Ovary (tissue), 10 donors: ENCODE measurements around the gene CDK3. TPM values are rescaled to one million over a fixed set of nuclear protein-coding genes. Genes with fewer than 3 reads are reported as not detected.

Source experiments
- DNase-seq, 5 donors: peaks; one replicate each; pipeline ENCODE4 v3.0.0-alpha.2; 2019 to 2020
- H3K27ac ChIP-seq, 2 donors: fragments of 200-600 bp; one replicate each; pipeline versions ENCODE4 v1.5.1 to v1.8.0; 2019 to 2022
- H3K27me3 ChIP-seq: fragments of 200-600 bp; one replicate; pipeline ENCODE4 v1.8.0; 2022
- H3K36me3 ChIP-seq: fragments of 200-600 bp; sonication (generic); one replicate; pipeline ENCODE4 v1.5.1; 2019
- H3K4me1 ChIP-seq: one replicate; pipeline ENCODE4 v1.8.1; 2013; ENCODE audit warnings: mild to moderate bottlenecking, moderate library complexity; ENCODE audit not compliant: insufficient read depth
- H3K4me3 ChIP-seq: fragments of 200-600 bp; sonication (generic); one replicate; pipeline ENCODE4 v1.5.1; 2017
- H3K9me3 ChIP-seq, 2 donors: fragments of 200-600 bp in 1 of 2; sonication (generic) in 1 of 2; one replicate each; pipeline versions ENCODE4 v1.5.1 to v1.8.1; 2013 to 2019; ENCODE audit warnings: mild to moderate bottlenecking in 1 of 2, moderate library complexity in 1 of 2
- EP300 ChIP-seq: sonication (generic); formaldehyde crosslinking; IDR thresholded peaks from one replicate; pipeline ENCODE4 v1.6.1; 2017; ENCODE audit warnings: antibody characterized with exemption
- POLR2A ChIP-seq: fragments of 450-650 bp; IDR thresholded peaks from one replicate; pipeline ENCODE4 v1.6.1; 2017; ENCODE audit warnings: antibody characterized with exemption, mild to moderate bottlenecking, moderate library complexity
- WGBS, 3 donors: extraction: QIAGEN DNeasy Blood & Tissue Kit in 1 of 3; methylation state at CpG; one replicate each; pipeline versions ENCODE4 v1.1.5 to v1.1.7; 2013 to 2017; 5-methylcytosine and 5-hydroxymethylcytosine counted together
- intact Hi-C, 4 donors: fragments of 100-400 bp; cut with DNase I; formaldehyde crosslinking; loops; one replicate each; pipeline versions ENCODE4 v1.11.0 to v1.15.1; 2022 to 2023
- long read RNA-seq, 3 donors: library from polyadenylated mRNA in 2 of 3; unstranded in 2 of 3; transcript quantifications; one replicate each; pipeline ENCODE4 v2.0.0 and lab custom pipeline, GENCODE V29; 2021 to 2026
- polyA plus RNA-seq, 2 donors: library from polyadenylated mRNA; stranded (reverse); fragments of 200-250 nt in 1 of 2; fragments of 350-450 nt in 1 of 2; fragmentation: Illumina TruSeq in 1 of 2; extraction: RNeasy Lipid Tissue Mini Kit (QIAGEN cat#74804) in 1 of 2; gene quantifications; one replicate each; pipeline ENCODE4 v1.2.3, GENCODE V29; 2013 to 2014
- total RNA-seq, 7 donors: library from RNA; depleted of rRNA in 2 of 7; stranded (reverse); fragments of >200 nt in 2 of 7; fragmentation: NEBNext Ultra II Directional in 3 of 7; extraction: Animal tissue kit (Norgen Biotek cat#: 25700) in 3 of 7; gene quantifications; one replicate each; pipeline versions ENCODE4 v1.1.0 to v1.2.4, GENCODE V29; 2016 to 2023
- TF ChIP-seq, protein P1 (sequence below), 3 donors: fragments of 450-650 bp in 2 of 3; fragments of 200-600 bp in 1 of 3; IDR thresholded peaks; one replicate each; pipeline versions ENCODE4 v1.5.1 to v1.8.0; 2016 to 2022; ENCODE audit warnings: antibody characterized with exemption in 3 of 3, mild to moderate bottlenecking in 1 of 3
- donor health status: DM: no; HTN: no; CAD: no; lungs with moderate emphysema.
- donor health status: DM: no; HTN: no; CAD: no.
- donor health status: Bipolar disorder and iron deficiency.
- donor health status: DM: yes; HTN: yes; CAD: no.
- donor health status: DM: no; HTN: no; CAD: no.
- donor health status: DM: yes; HTN: yes; CAD: no.

The CDK3 gene
- total RNA-seq = 1 to 10 TPM; 1.3 to 8.5 (median 5.5) TPM
- 10 to 100 TPM in 1 of 2 donors, 1 to 10 TPM in 1; 3.6 to 10.8 TPM for polyA plus RNA-seq
- long read RNA-seq, donor 1, partial matches to known transcripts = 0 of 1 reads
- long read RNA-seq, donor 1, other reads (novel, unspliced or antisense) = 1 of 1 reads
- long read RNA-seq, donor 2, transcript CDK3-202 (8 exons, 1,570 nt) = major isoform, 6 of 8 reads
- long read RNA-seq, donor 2, partial matches to known transcripts = 0 of 8 reads
- long read RNA-seq, donor 2, other reads (novel, unspliced or antisense) = 0 of 8 reads
- long read RNA-seq, donor 3, partial matches to known transcripts = 0 of 2 reads
- long read RNA-seq, donor 3, other reads (novel, unspliced or antisense) = 1 of 2 reads

GRCh38 chr17:76000755-76001521, at the start of gene CDK3:
CDK3 (plus strand) TSS chr17:76000855; CDS start chr17:76001426, 571 bp downstream.
- Histone ChIP-seq H3K4me3 (no peak within 1 kb of the TSS), H3K4me1 (peaks cover 15% of the 10 kb centered on the region), H3K27me3 (no peaks in the 10 kb centered on the region), H3K27ac (no peak within 1 kb of the TSS), H3K9me3 (no peaks in the 10 kb centered on the region), H3K36me3 (no peaks in the 10 kb centered on the region)
- DNase-seq = no peak
- intact Hi-C loops = loop anchor here in 1 of 4 donors (5.0 kb wide), 1 partner anchor 89 kb away; no protein-coding TSS in a partner anchor
- WGBS, 3 donors = 86 to 88% (median 87%) methylated on average over 21 of the region's 21 CpGs
- TF ChIP-seq EP300 (no peak), POLR2A (no peak)
- TF ChIP-seq, protein P1, sequence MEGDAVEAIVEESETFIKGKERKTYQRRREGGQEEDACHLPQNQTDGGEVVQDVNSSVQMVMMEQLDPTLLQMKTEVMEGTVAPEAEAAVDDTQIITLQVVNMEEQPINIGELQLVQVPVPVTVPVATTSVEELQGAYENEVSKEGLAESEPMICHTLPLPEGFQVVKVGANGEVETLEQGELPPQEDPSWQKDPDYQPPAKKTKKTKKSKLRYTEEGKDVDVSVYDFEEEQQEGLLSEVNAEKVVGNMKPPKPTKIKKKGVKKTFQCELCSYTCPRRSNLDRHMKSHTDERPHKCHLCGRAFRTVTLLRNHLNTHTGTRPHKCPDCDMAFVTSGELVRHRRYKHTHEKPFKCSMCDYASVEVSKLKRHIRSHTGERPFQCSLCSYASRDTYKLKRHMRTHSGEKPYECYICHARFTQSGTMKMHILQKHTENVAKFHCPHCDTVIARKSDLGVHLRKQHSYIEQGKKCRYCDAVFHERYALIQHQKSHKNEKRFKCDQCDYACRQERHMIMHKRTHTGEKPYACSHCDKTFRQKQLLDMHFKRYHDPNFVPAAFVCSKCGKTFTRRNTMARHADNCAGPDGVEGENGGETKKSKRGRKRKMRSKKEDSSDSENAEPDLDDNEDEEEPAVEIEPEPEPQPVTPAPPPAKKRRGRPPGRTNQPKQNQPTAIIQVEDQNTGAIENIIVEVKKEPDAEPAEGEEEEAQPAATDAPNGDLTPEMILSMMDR (IDR thresholded peaks at IDR 0.05) = no peak

GRCh38 chr17:75950855-75951554, 49.6 kb upstream of the CDK3 start:
- 68 to 80% (median 77%) methylated on average over 8 of the region's 8 CpGs for WGBS, 3 donors
- H3K4me1 ChIP-seq = no peaks in the 10 kb centered on the region
- H3K27me3 ChIP-seq = no peaks in the 10 kb centered on the region
- no peak for DNase-seq
- TF ChIP-seq, protein P1 (IDR thresholded peaks at IDR 0.05) = no peak
- TF ChIP-seq EP300 (no peak), POLR2A (no peak)
- no peaks in the 10 kb centered on the region for H3K36me3 ChIP-seq
- no peak overlapping the region for H3K4me3 ChIP-seq
- no peaks in the 10 kb centered on the region for H3K9me3 ChIP-seq
- H3K27ac ChIP-seq = no peak overlapping the region
- intact Hi-C loops = no loop called here

DNA sequence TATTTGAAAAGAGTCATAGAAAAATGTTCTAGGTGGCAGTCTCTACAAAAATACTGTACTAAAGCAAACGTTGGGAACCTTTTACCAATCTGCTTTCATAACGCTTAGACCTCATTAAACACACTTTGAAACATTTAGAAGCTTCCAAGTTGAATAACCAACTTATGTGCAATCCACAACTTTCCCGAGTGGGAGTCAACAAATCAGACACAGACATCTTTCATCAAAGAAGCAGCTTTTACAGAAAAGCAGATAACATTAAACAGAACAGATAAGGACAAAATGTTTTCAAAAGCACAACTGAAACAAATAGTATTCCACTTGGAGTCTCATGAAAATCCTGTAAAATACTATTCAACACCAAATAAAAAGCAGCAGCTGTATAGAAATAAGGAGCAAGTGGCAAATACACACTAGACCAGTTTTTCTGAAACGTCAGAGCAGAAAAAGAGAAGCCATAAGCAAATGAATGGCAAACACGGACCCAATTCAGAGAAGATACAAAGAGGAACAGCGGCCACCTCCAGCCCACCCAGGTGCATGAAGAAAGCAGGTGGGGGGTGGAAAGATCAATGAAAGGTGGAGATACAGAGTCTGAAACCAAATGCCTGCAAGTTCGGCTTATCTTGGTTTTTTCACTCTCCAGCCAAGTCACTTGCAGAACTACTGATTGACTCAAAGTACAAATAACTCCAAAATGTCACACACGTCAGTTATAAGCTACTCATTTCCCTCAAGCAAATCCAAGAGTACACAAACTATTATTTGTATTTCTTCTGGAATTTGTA, 41.4 kb upstream of the CDK3 start:
- peaks cover 1% of the 10 kb centered on the region for H3K4me1 ChIP-seq
- no peak overlapping the region for H3K4me3 ChIP-seq
- H3K27ac ChIP-seq = no peak overlapping the region
- no peak for DNase-seq
- H3K9me3 ChIP-seq = no peaks in the 10 kb centered on the region
- H3K36me3 ChIP-seq = no peaks in the 10 kb centered on the region
- no peaks in the 10 kb centered on the region for H3K27me3 ChIP-seq
- TF ChIP-seq POLR2A (no peak), EP300 (no peak)
- TF ChIP-seq, protein P1 (IDR thresholded peaks at IDR 0.05) = no peak
- intact Hi-C loops = no loop called here
- 25 to 33% (median 31%) methylated on average over 8 of the region's 8 CpGs for WGBS, 3 donors
